Endothelial cell of umbilical vein (primary cell): Measurements from ENCODE around the gene TEX26. TPM values are rescaled to one million over a fixed set of nuclear protein-coding genes. Genes with fewer than 3 reads are reported as not detected.

ENCODE experiments used
- BruUV-seq: library from RNA; stranded (reverse); fragments of 400-500 nt; replicated peaks from 2 replicates; lab custom pipeline; 2021; lab: Mats Ljungman, UMichigan
- CTCF ChIA-PET: fragments of 300-600, 350-600 bp; sonication (Branson Sonifier 250); formaldehyde crosslinking; loops from one replicate; lab custom pipeline; 2021; ENCODE audit warnings: antibody characterized with exemption, inconsistent platforms; lab: Charles Lee
- POLR2A ChIA-PET: fragments of 300-600, 350-600 bp; sonication (Branson Sonifier 250); formaldehyde crosslinking; loops from one replicate; lab custom pipeline; 2021; ENCODE audit warnings: antibody characterized with exemption, inconsistent platforms; lab: Charles Lee
- DNase-seq: peaks from one replicate; pipeline ENCODE4 v3.0.0-alpha.2; 2011; ENCODE audit warnings: low read depth, low spot score
- FAIRE-seq: peaks from 2 replicates; lab custom pipeline; 2011; peaks lifted over from hg19 to GRCh38; lab: Jason Lieb, UNC
- H2AFZ ChIP-seq: 2 replicates; pipeline ENCODE4 v1.6.0; 2012; ENCODE audit warnings: low read depth, low read length, control low read depth, inconsistent platforms
- H3K27ac ChIP-seq: 2 replicates; pipeline ENCODE4 v1.5.1; 2011; ENCODE audit warnings: low read depth, mild to moderate bottlenecking, control low read depth, low read length, moderate library complexity; ENCODE audit not compliant: insufficient read depth
- H3K27me3 ChIP-seq, 2 experiments: 2 replicates each; pipeline versions ENCODE4 v1.6.0 to v1.6.1; 2011; ENCODE audit warnings: low read length in 2 of 2, mixed read lengths in 1 of 2; ENCODE audit not compliant: control insufficient read depth in 2 of 2, insufficient read depth in 2 of 2
- H3K36me3 ChIP-seq, 2 experiments: 2 replicates in 1 of 2; 3 replicates in 1 of 2; pipeline ENCODE4 v1.5.1; 2011; ENCODE audit warnings: low read length in 2 of 2, mild to moderate bottlenecking in 1 of 2, moderate library complexity in 1 of 2; ENCODE audit not compliant: control insufficient read depth in 2 of 2, insufficient read depth in 2 of 2; ENCODE audit errors: extremely low read depth in 1 of 2
- H3K4me1 ChIP-seq: 3 replicates; pipeline ENCODE4 v1.5.1; 2011; ENCODE audit warnings: mild to moderate bottlenecking, low read length; ENCODE audit not compliant: control insufficient read depth, insufficient read depth; ENCODE audit errors: extremely low read depth
- H3K4me2 ChIP-seq: 2 replicates; pipeline ENCODE4 v1.6.1; 2011; ENCODE audit warnings: low read length, control low read depth, mixed read lengths; ENCODE audit not compliant: insufficient read depth
- H3K4me3 ChIP-seq, 3 experiments: fragments of 200-600 bp in 1 of 3; sonication (generic), shearing (Covaris generic) in 1 of 3; replicated peaks in 1 of 3; 2 replicates each; pipeline ENCODE4 v1.5.1; 2011 to 2016; ENCODE audit warnings: control low read depth in 3 of 3, low read length in 3 of 3, mild to moderate bottlenecking in 2 of 3, inconsistent platforms in 1 of 3, low read depth in 1 of 3, moderate library complexity in 1 of 3; ENCODE audit not compliant: insufficient read depth in 1 of 3
- H3K79me2 ChIP-seq: 2 replicates; pipeline ENCODE4 v1.6.0; 2012; ENCODE audit warnings: low read length, inconsistent platforms; ENCODE audit not compliant: control insufficient read depth, insufficient read depth
- H3K9ac ChIP-seq: replicated peaks from 2 replicates; pipeline ENCODE3; 2011; ENCODE audit warnings: low read length, control low read depth; ENCODE audit not compliant: insufficient read depth; ENCODE audit errors: extremely low read depth
- H3K9me1 ChIP-seq: replicated peaks from 3 replicates; pipeline ENCODE4 v1.6.0; 2011; ENCODE audit warnings: mild to moderate bottlenecking, low read length; ENCODE audit not compliant: control insufficient read depth, insufficient read depth; ENCODE audit errors: extremely low read depth
- H3K9me3 ChIP-seq: replicated peaks from 2 replicates; pipeline ENCODE4 v1.5.1; 2012; ENCODE audit warnings: low read length, inconsistent platforms; ENCODE audit not compliant: control insufficient read depth, insufficient read depth
- H4K20me1 ChIP-seq: replicated peaks from 2 replicates; pipeline ENCODE3; 2011; ENCODE audit warnings: mild to moderate bottlenecking, low read length; ENCODE audit not compliant: control insufficient read depth, insufficient read depth; ENCODE audit errors: extremely low read depth
- EZH2 ChIP-seq: IDR thresholded peaks from 2 replicates; pipeline ENCODE4 v1.6.1; 2012; ENCODE audit warnings: borderline replicate concordance, low read depth, mild to moderate bottlenecking, moderate library complexity, low read length, inconsistent platforms; ENCODE audit not compliant: severe bottlenecking
- FOS ChIP-seq: IDR thresholded peaks from 2 replicates; pipeline ENCODE4 v1.6.1; 2011; ENCODE audit warnings: mild to moderate bottlenecking, low read length, moderate library complexity, borderline replicate concordance; ENCODE audit not compliant: insufficient read depth
- GATA2 ChIP-seq: IDR thresholded peaks from 2 replicates; pipeline ENCODE4 v1.7.0; 2011; ENCODE audit warnings: low read depth, mild to moderate bottlenecking, moderate library complexity, mixed read lengths, low read length; ENCODE audit not compliant: insufficient read length, insufficient read depth
- JUN ChIP-seq: IDR thresholded peaks from 2 replicates; pipeline ENCODE4 v1.6.1; 2011; ENCODE audit warnings: borderline replicate concordance, low read depth; ENCODE audit not compliant: insufficient read length, insufficient read depth
- MYC ChIP-seq: IDR thresholded peaks from one replicate; pipeline ENCODE4 v1.6.1; 2011; ENCODE audit warnings: mild to moderate bottlenecking, low read depth, low read length
- POLR2A ChIP-seq: IDR thresholded peaks from 2 replicates; pipeline ENCODE4 v1.6.1; 2012; ENCODE audit warnings: low read depth, mild to moderate bottlenecking, control low read depth, low read length
- POLR2AphosphoS5 ChIP-seq: IDR thresholded peaks from 2 replicates; pipeline ENCODE4 v1.6.1; 2012; ENCODE audit warnings: low read depth, mild to moderate bottlenecking, control low read depth, low read length, moderate library complexity; ENCODE audit not compliant: insufficient read depth
- dilution Hi-C: fragments of 300-500 bp; cut with MboI; formaldehyde crosslinking; loops from one replicate; pipeline ENCODE4 v1.15.0; 2019; ENCODE audit warnings: low sequenced_read_pairs; ENCODE audit not compliant: extremely low pct_ligation_motif_present
- intact Hi-C: fragments of 100-400 bp; cut with micrococcal nuclease; formaldehyde crosslinking; loops from one replicate; pipeline ENCODE4 v1.10.0; 2022
- polyA plus RNA-seq, 4 experiments: library from polyadenylated mRNA; depleted of rRNA in 3 of 4; stranded (reverse) in 3 of 4; unstranded in 1 of 4; fragments of >200 nt; gene quantifications; 2 replicates each; pipeline versions ENCODE4 v1.2.1 to v1.2.3, GENCODE V29; 2011 to 2012; ENCODE audit warnings: missing spikeins in 1 of 4
- total RNA-seq: library from RNA; stranded (reverse); gene quantifications from 2 replicates; pipeline ENCODE4 v1.2.3, GENCODE V29; 2021
- TF ChIP-seq, protein P1 (sequence below), 2 donors: IDR thresholded peaks; 1 replicate in 1 of 2; 2 replicates in 1 of 2; pipeline ENCODE4 v1.5.1; 2011; ENCODE audit warnings: low read length in 2 of 2, mild to moderate bottlenecking in 2 of 2, moderate library complexity in 2 of 2, control low read depth in 1 of 2, inconsistent platforms in 1 of 2, low read depth in 1 of 2; ENCODE audit not compliant: insufficient read depth in 1 of 2; ENCODE audit errors: extremely low read depth in 1 of 2

The TEX26 gene
- total and polyA plus RNA-seq, 2 donors (not counting 3 experiments of a cell fraction or from before 2014, with no cell fraction given): not detected

DNA sequence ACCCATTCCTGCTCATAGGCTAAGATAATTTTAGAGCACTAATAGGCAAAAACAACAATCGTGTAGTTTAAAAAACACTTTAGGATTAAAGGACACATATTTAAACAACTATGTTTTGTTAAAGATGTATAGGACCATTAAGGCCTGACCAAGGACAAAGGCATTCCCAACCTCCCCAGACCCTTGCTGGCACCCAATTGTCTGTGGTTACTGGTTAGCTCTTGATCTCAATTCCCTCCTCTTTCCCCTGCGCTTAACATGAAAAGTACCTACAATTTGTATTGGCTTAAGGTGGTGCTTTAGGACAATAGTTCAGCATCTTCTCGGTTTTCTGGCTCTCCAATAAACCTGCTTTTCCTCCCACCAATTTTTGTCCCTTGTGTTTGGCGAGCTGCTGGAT lies 51.0 kb downstream of the TEX26 start:
- Histone ChIP-seq H3K27me3 (peaks cover 0 to 3% of the 10 kb centered on the region in 2 experiments), H2AFZ (no peak overlapping the region), H3K27ac (no peak overlapping the region), H3K9me3 (no peaks in the 10 kb centered on the region), H4K20me1 (no peaks in the 10 kb centered on the region), H3K4me3 (no peak overlapping the region), H3K4me1 (no peaks in the 10 kb centered on the region), H3K36me3 (no peaks in the 10 kb centered on the region), H3K79me2 (no peaks in the 10 kb centered on the region), H3K9ac (no peak overlapping the region), H3K9me1 (no peaks in the 10 kb centered on the region), H3K4me2 (no peak overlapping the region)
- CTCF ChIA-PET: no interaction called here
- no TSS peak for BruUV-seq
- TF ChIP-seq, protein P1, sequence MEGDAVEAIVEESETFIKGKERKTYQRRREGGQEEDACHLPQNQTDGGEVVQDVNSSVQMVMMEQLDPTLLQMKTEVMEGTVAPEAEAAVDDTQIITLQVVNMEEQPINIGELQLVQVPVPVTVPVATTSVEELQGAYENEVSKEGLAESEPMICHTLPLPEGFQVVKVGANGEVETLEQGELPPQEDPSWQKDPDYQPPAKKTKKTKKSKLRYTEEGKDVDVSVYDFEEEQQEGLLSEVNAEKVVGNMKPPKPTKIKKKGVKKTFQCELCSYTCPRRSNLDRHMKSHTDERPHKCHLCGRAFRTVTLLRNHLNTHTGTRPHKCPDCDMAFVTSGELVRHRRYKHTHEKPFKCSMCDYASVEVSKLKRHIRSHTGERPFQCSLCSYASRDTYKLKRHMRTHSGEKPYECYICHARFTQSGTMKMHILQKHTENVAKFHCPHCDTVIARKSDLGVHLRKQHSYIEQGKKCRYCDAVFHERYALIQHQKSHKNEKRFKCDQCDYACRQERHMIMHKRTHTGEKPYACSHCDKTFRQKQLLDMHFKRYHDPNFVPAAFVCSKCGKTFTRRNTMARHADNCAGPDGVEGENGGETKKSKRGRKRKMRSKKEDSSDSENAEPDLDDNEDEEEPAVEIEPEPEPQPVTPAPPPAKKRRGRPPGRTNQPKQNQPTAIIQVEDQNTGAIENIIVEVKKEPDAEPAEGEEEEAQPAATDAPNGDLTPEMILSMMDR (IDR thresholded peaks at IDR 0.05; ENCODE audit: extremely low read depth in 1 of 2, insufficient read depth in 1 of 2, low read depth in 1 of 2, low read length in 2 of 2): no peak
- TF ChIP-seq POLR2A (no peak), JUN (no peak), POLR2AphosphoS5 (no peak), FOS (no peak), GATA2 (no peak), EZH2 (no peak), MYC (no peak)
- POLR2A ChIA-PET: no interaction called here
- intact Hi-C loops: no loop called here
- FAIRE-seq (no peak), DNase-seq (no peak)
- dilution Hi-C loops: no loop called here
